HG02973 (cell line): ENCODE results near the gene TMUB1.

Experiments
- ATAC-seq: cut with Tn5 transposase; IDR thresholded peaks from one replicate; pipeline ENCODE4 v1.9.1; 2021; ENCODE audit warnings: moderate library complexity; ENCODE audit not compliant: unreplicated experiment

The TMUB1 gene

GRCh38 chr7:151086802-151087244 lies 3.5 kb upstream of the TMUB1 start:
- ATAC-seq, result no peak

GRCh38 chr7:151085691-151086620 lies 2.7 kb upstream of the TMUB1 start, which contains the start of gene AGAP3:
Gene AGAP3 (plus strand): TSS chr7:151086475. CDS start chr7:151086742, 267 bp downstream.
- peak; percentile 30 for ATAC-seq

- no peak for ATAC-seq
Observed at GRCh38 chr7:151085329-151085690, 2.0 kb upstream of the TMUB1 start.

- no peak for ATAC-seq
Observed at GRCh38 chr7:151083824-151084160, 499 bp upstream of the TMUB1 start.

GRCh38 chr7:151082141-151083070 lies 887 bp downstream of the TMUB1 start:
- ATAC-seq, result no peak

GRCh38 chr7:151081170-151082101 lies 1.9 kb downstream of the TMUB1 start:
- ATAC-seq, result no peak

GRCh38 chr7:151080522-151081169 lies 2.6 kb downstream of the TMUB1 start, which contains the start of gene FASTK:
Gene FASTK (minus strand): TSS chr7:151080809. CDS start chr7:151080766, 43 bp downstream.
- ATAC-seq, result peak; percentile 74

GRCh38 chr7:151080067-151080521 lies 3.2 kb downstream of the TMUB1 start:
- ATAC-seq, result peak; percentile 2

GRCh38 chr7:151079199-151079910 lies 3.9 kb downstream of the TMUB1 start:
- ATAC-seq, result no peak

GRCh38 chr7:151078233-151079040 lies 4.9 kb downstream of the TMUB1 start:
- no peak for ATAC-seq

GRCh38 chr7:151077705-151078232 lies 5.5 kb downstream of the TMUB1 start:
- ATAC-seq, result no peak

- ATAC-seq, result no peak
Observed at GRCh38 chr7:151076863-151077704, 6.2 kb downstream of the TMUB1 start.

GRCh38 chr7:151075978-151076426 lies 7.3 kb downstream of the TMUB1 start:
- ATAC-seq, result no peak

- ATAC-seq, result no peak
Observed at GRCh38 chr7:151075662-151075971, 7.7 kb downstream of the TMUB1 start.

- no peak for ATAC-seq
Observed at GRCh38 chr7:151074817-151075661, 8.3 kb downstream of the TMUB1 start.

- no peak for ATAC-seq
Observed at GRCh38 chr7:151073990-151074389, 9.3 kb downstream of the TMUB1 start.
